K562 (cell line): Measurements from ENCODE around the gene EBNA1BP2. TPM values are rescaled to one million over a fixed set of nuclear protein-coding genes. Genes with fewer than 3 reads are reported as not detected.

Experiments used
- ATAC-seq: fragments of 200-7000 bp; cut with Tn5 transposase; 3 replicates; pipeline ENCODE4 v1.9.1; 2020; ENCODE audit warnings: moderate library complexity
- BruUV-seq: library from RNA; stranded (reverse); fragments of 400-500 nt; replicated peaks from 2 replicates; lab custom pipeline; 2021; lab: Mats Ljungman, UMichigan
- CTCF ChIA-PET: fragments of 300-600 bp; formaldehyde crosslinking; extraction: SDS; loops from one replicate; lab custom pipeline; 2021; ENCODE audit warnings: low intra/inter-chr PET ratio; lab: Yijun Ruan, JAX
- POLR2A ChIA-PET: fragments of 300-600, 350-650 bp; sonication (Branson Sonifier 250); formaldehyde crosslinking; extraction: SDS; loops from one replicate; lab custom pipeline; 2021; ENCODE audit warnings: antibody characterized with exemption, inconsistent platforms; lab: Yijun Ruan, JAX
- DNase-seq, 4 experiments: peaks; one replicate each; pipeline versions ENCODE4 v3.0.0 to v3.0.0-alpha.2; 2011 to 2018; ENCODE audit warnings: low spot score in 3 of 4, mixed read lengths in 3 of 4; ENCODE audit errors: extremely low read depth in 1 of 4
- FAIRE-seq: peaks from 2 replicates; lab custom pipeline; 2011; peaks lifted over from hg19 to GRCh38; lab: Jason Lieb, UNC
- H2AFZ ChIP-seq: 2 replicates; pipeline ENCODE4 v1.6.0; 2011; ENCODE audit warnings: low read depth, low read length, control low read depth, inconsistent platforms
- H3K27ac ChIP-seq: fragments of 200-600 bp; 3 replicates; pipeline ENCODE4 v1.8.0; 2011; ENCODE audit warnings: low read depth, mild to moderate bottlenecking, control low read depth, inconsistent platforms, low read length, moderate library complexity, mixed read lengths; ENCODE audit errors: extremely low read depth
- H3K27me3 ChIP-seq, 2 experiments: fragments of 300-600 bp in 1 of 2; 2 replicates in 1 of 2; 3 replicates in 1 of 2; pipeline versions ENCODE4 v1.6.0 to v1.8.0; 2011; ENCODE audit warnings: inconsistent platforms in 2 of 2, low read length in 2 of 2, mild to moderate bottlenecking in 1 of 2, mixed read lengths in 1 of 2, moderate library complexity in 1 of 2; ENCODE audit not compliant: control insufficient read depth in 2 of 2, insufficient read depth in 2 of 2
- H3K36me3 ChIP-seq: fragments of 300-600 bp; 3 replicates; pipeline ENCODE4 v1.8.0; 2011; ENCODE audit warnings: mild to moderate bottlenecking, low read length, inconsistent platforms; ENCODE audit not compliant: control insufficient read depth, insufficient read depth
- H3K4me1 ChIP-seq, 2 experiments: fragments of 200-600 bp in 1 of 2; replicated peaks in 1 of 2; 2 replicates in 1 of 2; 3 replicates in 1 of 2; pipeline versions ENCODE4 v1.5.1 to v1.8.0; 2011; ENCODE audit warnings: inconsistent platforms in 2 of 2, low read length in 2 of 2, mild to moderate bottlenecking in 1 of 2, mixed read lengths in 1 of 2, moderate library complexity in 1 of 2; ENCODE audit not compliant: control insufficient read depth in 2 of 2, insufficient read depth in 2 of 2
- H3K4me2 ChIP-seq: 2 replicates; pipeline ENCODE4 v1.6.1; 2011; ENCODE audit warnings: low read length, control low read depth, inconsistent platforms, mixed read lengths; ENCODE audit not compliant: insufficient read depth
- H3K4me3 ChIP-seq: fragments of 200-600 bp; sonication (generic), shearing (Covaris generic); 2 replicates; pipeline ENCODE4 v1.5.1; 2016; ENCODE audit warnings: control low read depth, inconsistent platforms
- H3K79me2 ChIP-seq: fragments of 200-600 bp; 3 replicates; pipeline ENCODE4 v1.8.0; 2011; ENCODE audit warnings: low read length, inconsistent platforms; ENCODE audit not compliant: control insufficient read depth, insufficient read depth
- H3K9ac ChIP-seq, 2 experiments: 2 replicates each; pipeline versions ENCODE4 v1.6.0 to v1.6.1; 2011; ENCODE audit warnings: low read depth in 2 of 2, low read length in 2 of 2, control low read depth in 1 of 2, inconsistent platforms in 1 of 2, mild to moderate bottlenecking in 1 of 2, mixed read lengths in 1 of 2; ENCODE audit not compliant: insufficient read depth in 1 of 2
- H3K9me1 ChIP-seq: one replicate; pipeline ENCODE4 v1.6.0; 2011; ENCODE audit warnings: inconsistent platforms, mild to moderate bottlenecking, low read length, moderate library complexity; ENCODE audit not compliant: control insufficient read depth, insufficient read depth
- H3K9me3 ChIP-seq: replicated peaks from 2 replicates; pipeline ENCODE4 v1.5.1; 2011; ENCODE audit warnings: low read depth, low read length, inconsistent platforms; ENCODE audit not compliant: control insufficient read depth, insufficient read depth
- H4K20me1 ChIP-seq: replicated peaks from 2 replicates; pipeline ENCODE4 v1.6.1; 2011; ENCODE audit warnings: low read length, inconsistent platforms, mixed read lengths; ENCODE audit not compliant: control insufficient read depth, insufficient read depth
- ARNT ChIP-seq, 2 experiments: fragments of 450-650 bp; IDR thresholded peaks; 2 replicates each; pipeline ENCODE4 v1.6.1; 2016; ENCODE audit warnings: mild to moderate bottlenecking in 1 of 2
- CBFB ChIP-seq: sonication (generic); formaldehyde crosslinking; IDR thresholded peaks from 2 replicates; pipeline ENCODE4 v1.4.0; 2020; ENCODE audit warnings: mild to moderate bottlenecking, missing genetic modification reagents
- NR2C1 ChIP-seq, 2 experiments: fragments of 450-650 bp; IDR thresholded peaks; 2 replicates each; pipeline ENCODE4 v1.6.1; 2017; ENCODE audit warnings: mild to moderate bottlenecking in 2 of 2, antibody characterized with exemption in 1 of 2, inconsistent platforms in 1 of 2, missing compliant biosample characterization in 1 of 2, missing genetic modification characterization in 1 of 2
- PYGO2 ChIP-seq: fragments of 450-650 bp; IDR thresholded peaks from 2 replicates; pipeline ENCODE4 v1.6.1; 2016; ENCODE audit warnings: mild to moderate bottlenecking, missing genetic modification characterization, moderate library complexity, missing compliant biosample characterization
- TCF7 ChIP-seq: sonication (generic); IDR thresholded peaks from 2 replicates; pipeline ENCODE4 v1.6.1; 2016; ENCODE audit warnings: antibody characterized with exemption, borderline replicate concordance
- ZNF124 ChIP-seq: sonication (generic); formaldehyde crosslinking; IDR thresholded peaks from 2 replicates; pipeline ENCODE4 v1.8.1; 2022; ENCODE audit warnings: missing genetic modification reagents
- WGBS: fragments of 100-300 bp; shearing (Covaris generic); methylation state at CpG from one replicate; pipeline ENCODE4 v1.1.6; 2016; ENCODE audit warnings: low coverage, mixed read lengths; ENCODE audit not compliant: insufficient coverage; ENCODE audit errors: missing lambda C conversion rate; 5-methylcytosine and 5-hydroxymethylcytosine counted together
- in situ Hi-C: fragments of 300-500 bp; cut with MboI; formaldehyde crosslinking; loops from 4 replicates; pipeline ENCODE4 v1.15.0; 2018; ENCODE audit warnings: inconsistent platforms, mixed read lengths
- intact Hi-C: fragments of 100-400 bp; cut with micrococcal nuclease; formaldehyde crosslinking; loops from 2 replicates; pipeline ENCODE4 v1.14.2; 2022
- polyA plus RNA-seq, 8 experiments: library from polyadenylated mRNA; depleted of rRNA in 4 of 8; stranded (reverse) in 5 of 8; unstranded in 3 of 8; fragments of >200 nt; fragmentation: Nextera tagmentation in 2 of 8; fragmentation: Illumina TruSeq in 1 of 8; extraction: Ambion mirVana in 2 of 8; extraction: Trizol in 1 of 8; gene quantifications; 2 replicates each; pipeline versions ENCODE4 v1.2.1 to v1.2.3, GENCODE V29; 2011 to 2014; ENCODE audit warnings: inconsistent platforms in 1 of 8, missing spikeins in 1 of 8
- total RNA-seq, 7 experiments: library from RNA; depleted of rRNA in 6 of 7; stranded (reverse); fragments of >200 nt in 6 of 7; fragmentation: Illumina TruSeq in 2 of 7; extraction: Trizol in 2 of 7; gene quantifications; 2 replicates each; pipeline versions ENCODE4 v1.2.1 to v1.2.3, GENCODE V29; 2011 to 2021; ENCODE audit warnings: low replicate concordance in 1 of 7
- TF ChIP-seq, protein P1 (sequence below): fragments of 250-450 bp; sonication (Bioruptor Pico); IDR thresholded peaks from 2 replicates; pipeline ENCODE4 v1.5.1; 2021; ENCODE audit warnings: mild to moderate bottlenecking
- TF ChIP-seq, protein P2 (sequence below): sonication (generic); formaldehyde crosslinking; IDR thresholded peaks from 2 replicates; pipeline ENCODE4 v1.8.1; 2023; ENCODE audit warnings: mild to moderate bottlenecking, missing genetic modification reagents, moderate library complexity

The EBNA1BP2 gene
- total and polyA plus RNA-seq, 9 of the 15 experiments (the other 6 are each of a cell fraction or from before 2014, with no cell fraction given), result 95.2 to 349 (median 249) TPM

DNA sequence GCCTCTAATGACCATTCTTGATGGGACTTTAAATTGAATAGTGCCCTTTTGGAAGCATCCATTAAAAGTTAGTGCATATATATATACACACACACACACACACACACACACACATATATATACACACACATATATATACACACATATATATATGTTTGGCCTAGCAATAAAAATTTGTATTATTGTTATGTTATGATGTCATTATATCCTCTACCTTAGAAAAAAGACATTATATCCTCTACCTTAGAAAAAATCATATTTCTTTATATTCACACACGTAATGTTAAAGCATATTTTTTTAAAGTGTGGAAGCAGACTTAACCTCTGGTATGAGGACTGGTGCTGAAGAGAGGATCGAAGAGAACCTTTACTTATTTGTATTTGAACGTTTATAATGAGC is 43.3 kb downstream of the EBNA1BP2 start:
- WGBS, result 1% methylated on average over 3 of the region's 3 CpGs
- H3K36me3 ChIP-seq, result no peaks in the 10 kb centered on the region
- ChIA-PET POLR2A (no interaction called here), CTCF (interaction anchor here (1.0 kb wide), 1 partner anchor 55 kb away, joined by 4 read pairs; no protein-coding TSS in a partner anchor)
- no peaks in the 10 kb centered on the region for H3K4me1 ChIP-seq
- ATAC-seq (no peak), DNase-seq (no peak), FAIRE-seq (no peak)
- no peaks in the 10 kb centered on the region for H3K9me3 ChIP-seq
- TF ChIP-seq PYGO2 (no peak), NR2C1 (IDR thresholded peaks at IDR 0.05) (no peak), NR2C1 (tag; IDR thresholded peaks at IDR 0.05) (no peak), CBFB (CRISPR knock-in tag) (no peak), ARNT (IDR thresholded peaks at IDR 0.05) (no peak), ZNF124 (CRISPR knock-in tag) (no peak), TCF7 (no peak)
- TF ChIP-seq, protein P1, sequence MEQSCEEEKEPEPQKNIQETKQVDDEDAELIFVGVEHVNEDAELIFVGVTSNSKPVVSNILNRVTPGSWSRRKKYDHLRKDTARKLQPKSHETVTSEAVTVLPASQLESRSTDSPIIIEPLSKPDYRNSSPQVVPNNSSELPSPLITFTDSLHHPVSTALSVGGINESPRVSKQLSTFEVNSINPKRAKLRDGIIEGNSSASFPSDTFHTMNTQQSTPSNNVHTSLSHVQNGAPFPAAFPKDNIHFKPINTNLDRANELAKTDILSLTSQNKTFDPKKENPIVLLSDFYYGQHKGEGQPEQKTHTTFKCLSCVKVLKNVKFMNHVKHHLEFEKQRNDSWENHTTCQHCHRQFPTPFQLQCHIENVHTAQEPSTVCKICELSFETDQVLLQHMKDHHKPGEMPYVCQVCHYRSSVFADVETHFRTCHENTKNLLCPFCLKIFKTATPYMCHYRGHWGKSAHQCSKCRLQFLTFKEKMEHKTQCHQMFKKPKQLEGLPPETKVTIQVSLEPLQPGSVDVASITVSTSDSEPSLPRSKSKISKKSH (CRISPR knock-in tag), result no peak
- TF ChIP-seq, protein P2, sequence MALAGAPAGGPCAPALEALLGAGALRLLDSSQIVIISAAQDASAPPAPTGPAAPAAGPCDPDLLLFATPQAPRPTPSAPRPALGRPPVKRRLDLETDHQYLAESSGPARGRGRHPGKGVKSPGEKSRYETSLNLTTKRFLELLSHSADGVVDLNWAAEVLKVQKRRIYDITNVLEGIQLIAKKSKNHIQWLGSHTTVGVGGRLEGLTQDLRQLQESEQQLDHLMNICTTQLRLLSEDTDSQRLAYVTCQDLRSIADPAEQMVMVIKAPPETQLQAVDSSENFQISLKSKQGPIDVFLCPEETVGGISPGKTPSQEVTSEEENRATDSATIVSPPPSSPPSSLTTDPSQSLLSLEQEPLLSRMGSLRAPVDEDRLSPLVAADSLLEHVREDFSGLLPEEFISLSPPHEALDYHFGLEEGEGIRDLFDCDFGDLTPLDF (CRISPR knock-in tag), result no peak
- in situ Hi-C loops (no loop called here), intact Hi-C loops (no loop called here)
- no peak overlapping the region for H3K4me2 ChIP-seq
- no peaks in the 10 kb centered on the region for H4K20me1 ChIP-seq
- H3K27ac ChIP-seq, result no peak overlapping the region
- no TSS peak for BruUV-seq
- H3K79me2 ChIP-seq, result no peaks in the 10 kb centered on the region
- no peak overlapping the region for H2AFZ ChIP-seq
- no peak overlapping the region for H3K4me3 ChIP-seq
- H3K9ac ChIP-seq, result no peak overlapping the region
- H3K27me3 ChIP-seq, result peaks cover 16 to 18% of the 10 kb centered on the region in 2 experiments; a peak in 3 of 5 replicates
- H3K9me1 ChIP-seq, result no peaks in the 10 kb centered on the region
